Measurements from ENCODE around the gene FRMD8.

GRCh38 chr11:65429068-65429681 is 42.7 kb downstream of the FRMD8 start:
- TF ChIP-seq CTCF (IDR thresholded peaks at IDR 0.05) (peak in 1 of 6 experiments; percentile 17), POLR2A (IDR thresholded peaks at IDR 0.05) (peak in 3 of 4 donors; percentile 26 to 54 (median 45)), POLR2AphosphoS5 (IDR thresholded peaks at IDR 0.05) (peak; percentile 66 to 91)
